Activated CD4-positive, alpha-beta T cell treated with anti-CD3 and anti-CD28 coated beads, Interleukin-2, amount 50 U/mL, for 24 hours (primary cell): ENCODE results near the gene TIAM2.
"Not testable (repeated sequence)": the region's sequence is repeated elsewhere in the genome, so short reads cannot be mapped to it uniquely, and the experiment has no call there.

ENCODE experiments used
- DNase-seq, 2 donors: peaks; one replicate each; pipeline ENCODE4 v3.0.0-alpha.2; 2020; ENCODE audit warnings: low read depth in 1 of 2, low spot score in 1 of 2

Gene TIAM2

GRCh38 chr6:155093430-155093829 is 98.3 kb downstream of the TIAM2 start:
- no peak for DNase-seq

- DNase-seq: no peak
Observed at GRCh38 chr6:155100087-155100486, 105.0 kb downstream of the TIAM2 start.

- DNase-seq: no peak
Observed at GRCh38 chr6:155100591-155100990, 105.5 kb downstream of the TIAM2 start.

- DNase-seq: not testable (repeated sequence)
Observed at GRCh38 chr6:155103083-155103645, 108.0 kb downstream of the TIAM2 start.

GRCh38 chr6:155103816-155104366 is 108.8 kb downstream of the TIAM2 start:
- peak in 1 of 2 donors; percentile 14 for DNase-seq

- DNase-seq: no peak
Observed at GRCh38 chr6:155106456-155107115, 111.5 kb downstream of the TIAM2 start.

- DNase-seq: no peak
Observed at GRCh38 chr6:155107432-155108069, 112.4 kb downstream of the TIAM2 start.

GRCh38 chr6:155108070-155108820 is 113.1 kb downstream of the TIAM2 start:
- DNase-seq: no peak

GRCh38 chr6:155110721-155111120 is 115.6 kb downstream of the TIAM2 start:
- no peak for DNase-seq

- DNase-seq: no peak
Observed at GRCh38 chr6:155112757-155113156, 117.6 kb downstream of the TIAM2 start.

GRCh38 chr6:155115893-155116570 is 120.9 kb downstream of the TIAM2 start:
- no peak for DNase-seq

GRCh38 chr6:155116571-155116910 is 121.4 kb downstream of the TIAM2 start:
- no peak for DNase-seq

GRCh38 chr6:155117256-155117655 is 122.1 kb downstream of the TIAM2 start:
- no peak for DNase-seq

- DNase-seq: no peak
Observed at GRCh38 chr6:155117785-155118184, 122.7 kb downstream of the TIAM2 start.

GRCh38 chr6:155119201-155119600 is 124.1 kb downstream of the TIAM2 start:
- DNase-seq: not testable (repeated sequence)

GRCh38 chr6:155120034-155120433 is 124.9 kb downstream of the TIAM2 start:
- DNase-seq: no peak

GRCh38 chr6:155121294-155121693 is 126.2 kb downstream of the TIAM2 start:
- no peak for DNase-seq

GRCh38 chr6:155121699-155122098 is 126.6 kb downstream of the TIAM2 start:
- no peak for DNase-seq

GRCh38 chr6:155122199-155122950 is 127.3 kb downstream of the TIAM2 start:
- no peak for DNase-seq

GRCh38 chr6:155123520-155123919 is 128.4 kb downstream of the TIAM2 start:
- DNase-seq: no peak
